ENCODE results near the gene THRA.

THRA gene

GRCh38 chr17:40095351-40095943, 32.7 kb downstream of the THRA start:
- no peak for DNase-seq (ENCODE audit: low read depth in 1 of 2, low spot score in 1 of 2)
- TF ChIP-seq JUND (IDR thresholded peaks at IDR 0.05; ENCODE audit: low read depth), result no peak
- in situ Hi-C loops (cut with HindIII; ENCODE audit: low pct_unique_long_range_greater_than_20kb, low sequenced_read_pairs), result no loop called here

DNA sequence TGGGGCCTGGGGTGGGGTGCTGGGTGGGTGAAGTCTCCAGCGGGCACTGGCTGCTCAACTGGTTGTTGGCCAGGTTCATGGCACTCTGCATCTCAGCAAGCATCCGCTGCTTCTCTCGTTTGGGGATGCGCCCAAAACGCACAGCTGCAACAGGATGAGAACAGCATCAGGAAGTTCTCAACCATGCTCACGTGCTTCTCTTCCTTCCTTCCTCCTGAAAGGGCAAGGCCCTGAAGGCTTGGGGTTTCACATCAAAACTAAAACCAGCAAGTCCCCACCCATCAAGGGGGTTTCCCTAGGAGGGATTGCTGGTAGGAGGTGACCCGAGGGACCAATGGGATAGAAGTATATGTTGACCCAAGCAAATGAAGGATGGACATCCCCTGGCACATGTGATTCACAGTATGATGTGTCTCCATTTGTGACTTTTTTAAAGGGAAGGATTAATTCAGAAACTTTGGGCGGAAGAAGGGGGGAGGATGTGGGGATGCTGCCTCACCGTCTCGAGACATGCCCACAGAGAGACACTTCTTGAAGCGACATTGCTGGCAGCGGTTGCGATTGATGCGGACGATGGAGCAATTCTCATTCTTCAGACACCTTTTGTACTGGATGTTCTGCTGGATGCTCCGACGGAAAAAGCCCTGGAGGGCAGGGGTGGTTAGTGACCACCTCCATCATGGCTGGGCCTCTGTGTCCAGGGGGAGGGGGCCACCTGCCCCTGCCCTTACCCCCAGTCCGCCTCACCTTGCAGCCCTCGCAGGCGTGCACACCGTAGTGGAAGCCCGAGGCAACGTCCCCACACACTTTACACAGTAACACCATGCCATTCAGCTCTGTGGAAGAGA, 33.4 kb downstream of the THRA start:
- no peak for DNase-seq (ENCODE audit: low read depth in 1 of 2, low spot score in 1 of 2)
- in situ Hi-C loops (cut with HindIII; ENCODE audit: low pct_unique_long_range_greater_than_20kb, low sequenced_read_pairs), result no loop called here

DNA sequence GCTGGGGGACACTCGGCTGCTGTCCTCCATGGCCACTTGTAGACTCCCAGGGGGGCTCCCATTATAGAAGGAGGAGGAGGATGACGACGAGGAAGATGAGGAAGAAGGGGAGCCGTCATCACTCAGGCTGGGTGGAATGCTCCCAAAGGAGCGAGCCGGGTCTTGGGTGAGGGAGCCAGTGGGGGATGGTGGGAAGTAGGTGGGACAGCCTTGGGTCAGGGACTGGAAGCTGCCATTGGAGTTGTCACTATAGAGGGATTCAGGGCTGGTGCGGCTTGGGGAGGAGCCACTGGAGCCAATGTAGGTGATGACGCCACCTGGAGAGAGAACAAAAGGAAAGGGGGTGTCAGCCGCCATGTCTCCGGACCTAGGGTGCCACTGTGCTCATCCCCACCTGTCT, 34.3 kb downstream of the THRA start:
- TF ChIP-seq JUND (IDR thresholded peaks at IDR 0.05; ENCODE audit: low read depth), result no peak
- DNase-seq (ENCODE audit: low read depth in 1 of 2, low spot score in 1 of 2), result no peak
- in situ Hi-C loops (cut with HindIII; ENCODE audit: low pct_unique_long_range_greater_than_20kb, low sequenced_read_pairs), result no loop called here

More for the DNA sequence above, 33.4 kb downstream of the THRA start:
- no peak for TF ChIP-seq JUND (IDR thresholded peaks at IDR 0.05; ENCODE audit: low read depth)

DNA sequence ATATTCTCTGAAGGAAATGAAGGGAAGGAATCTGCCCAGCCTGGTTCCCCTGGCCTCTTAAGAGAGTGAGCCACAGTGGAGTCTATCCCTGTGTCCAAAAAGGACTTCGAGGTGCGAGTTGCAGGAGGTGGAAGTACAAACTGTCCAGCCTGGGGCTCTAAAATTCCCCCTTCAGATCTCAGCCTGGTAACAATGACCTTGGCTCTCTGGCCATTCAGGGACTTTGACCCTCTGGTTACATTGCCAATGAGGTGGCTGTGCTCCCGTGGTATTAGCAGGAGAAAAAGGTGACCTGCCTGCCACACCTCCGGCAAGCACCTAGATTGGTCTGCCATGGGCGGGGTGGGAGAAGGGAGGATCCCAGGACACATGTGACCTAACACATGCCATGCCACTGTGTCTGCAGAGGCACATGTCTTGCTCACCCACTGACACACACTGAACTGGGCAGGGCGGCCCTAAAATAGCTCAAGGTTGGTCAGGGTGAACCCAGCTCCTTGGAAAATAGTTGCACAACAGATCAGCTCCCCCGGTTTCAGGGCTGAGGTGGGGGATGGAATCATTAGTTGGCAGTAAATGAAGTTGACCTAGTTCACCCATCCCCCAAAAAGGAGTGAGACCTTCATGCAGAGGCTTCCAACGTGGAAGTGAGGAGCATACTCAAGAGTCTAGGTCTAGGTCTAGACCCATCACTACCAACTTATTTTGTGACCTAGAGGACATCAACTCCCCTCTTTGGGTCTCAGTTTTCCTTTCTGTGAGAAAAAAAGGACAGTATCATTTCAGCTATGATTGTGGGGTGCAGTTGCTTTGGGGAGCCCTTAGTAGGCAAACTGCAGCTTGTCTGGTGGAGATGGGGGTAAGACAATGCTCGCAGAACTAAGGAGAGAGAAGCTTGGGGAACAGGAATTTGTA, 35.4 kb downstream of the THRA start:
- in situ Hi-C loops (cut with HindIII; ENCODE audit: low pct_unique_long_range_greater_than_20kb, low sequenced_read_pairs), result no loop called here
- no peak for TF ChIP-seq JUND (IDR thresholded peaks at IDR 0.05; ENCODE audit: low read depth)
- no peak for DNase-seq (ENCODE audit: low read depth in 1 of 2, low spot score in 1 of 2)

DNA sequence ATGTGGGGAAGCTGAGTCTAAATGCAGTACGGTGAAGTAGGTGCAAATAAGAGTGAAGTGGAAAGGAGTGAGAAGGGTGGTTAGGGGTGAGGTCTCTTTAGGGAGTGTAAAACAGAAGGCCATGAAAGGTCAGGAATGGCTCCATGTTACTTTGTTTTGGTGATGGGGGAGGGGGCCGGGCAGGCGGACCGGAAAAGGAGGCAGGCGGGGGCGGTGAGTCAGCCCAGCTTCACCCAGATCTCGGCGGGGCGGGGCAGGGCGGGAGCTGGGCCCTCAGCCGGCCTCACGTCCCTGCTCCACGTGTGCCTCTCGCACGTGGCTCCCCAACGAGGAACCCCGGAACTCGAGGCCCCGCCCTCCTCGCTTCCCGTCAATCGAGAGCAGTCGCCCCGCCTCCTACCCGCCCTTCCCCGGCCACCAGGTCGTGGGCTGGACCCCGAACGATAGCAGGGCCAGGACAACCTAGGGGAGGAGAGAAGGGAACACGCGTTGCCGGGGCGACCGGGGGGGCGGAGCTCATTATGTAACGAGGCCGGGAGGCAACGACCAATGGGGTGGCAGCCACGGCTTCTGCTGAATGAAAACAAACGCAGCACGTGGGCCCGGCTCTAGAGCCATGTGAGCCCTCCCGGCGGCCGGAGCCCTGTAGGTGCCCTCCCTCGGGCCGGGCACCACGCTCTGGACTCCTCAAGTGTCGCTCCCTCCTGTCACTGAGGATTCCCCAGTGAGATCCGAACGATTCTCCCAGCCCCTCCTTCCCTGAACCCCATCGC, 36.3 kb downstream of the THRA start:
- in situ Hi-C loops (cut with HindIII; ENCODE audit: low pct_unique_long_range_greater_than_20kb, low sequenced_read_pairs), result no loop called here

DNA sequence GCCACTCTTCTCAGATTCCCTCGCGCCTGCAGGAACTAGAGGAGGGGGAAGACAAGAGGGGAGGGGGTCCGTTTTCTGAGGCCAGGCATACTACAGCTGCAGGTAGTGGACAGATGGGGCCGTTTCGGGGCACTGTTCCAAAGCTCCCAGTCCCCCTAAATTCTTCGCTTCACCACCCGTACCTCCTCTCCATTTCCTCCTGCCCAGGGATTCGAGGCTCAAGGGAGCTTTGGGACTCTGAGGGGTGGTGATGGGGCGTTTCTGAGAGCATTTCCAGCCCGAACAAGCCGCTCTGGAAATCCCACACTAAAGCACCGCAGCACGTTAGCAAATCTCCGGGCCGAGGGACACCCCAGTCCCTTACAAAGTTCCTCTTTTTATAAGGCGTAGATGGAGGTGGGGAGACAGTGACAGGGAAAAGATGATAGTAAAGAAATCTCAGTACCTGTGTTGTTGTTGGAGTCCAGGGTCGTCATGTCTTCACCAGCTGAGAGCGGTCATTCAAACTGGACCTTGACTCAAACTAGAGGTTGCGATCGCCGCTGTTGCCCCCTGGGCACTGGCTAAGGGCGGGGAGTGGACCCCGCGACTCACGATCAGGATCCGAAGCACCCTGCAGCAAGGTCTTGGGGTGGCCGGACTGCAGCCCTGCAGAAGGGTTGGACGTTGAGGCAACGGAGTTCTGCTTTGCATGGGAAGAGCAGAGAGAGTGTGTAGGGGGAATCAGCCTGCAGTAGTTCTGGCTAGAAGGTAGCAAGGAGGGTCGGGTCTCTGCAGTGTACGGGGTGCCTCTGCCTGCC, 37.1 kb downstream of the THRA start:
- TF ChIP-seq JUND (IDR thresholded peaks at IDR 0.05; ENCODE audit: low read depth), result no peak
- in situ Hi-C loops (cut with HindIII; ENCODE audit: low pct_unique_long_range_greater_than_20kb, low sequenced_read_pairs), result no loop called here
- no peak for DNase-seq (ENCODE audit: low read depth in 1 of 2, low spot score in 1 of 2)

More for the DNA sequence above, 36.3 kb downstream of the THRA start:
- no peak for TF ChIP-seq JUND (IDR thresholded peaks at IDR 0.05; ENCODE audit: low read depth)
- DNase-seq (ENCODE audit: low read depth in 1 of 2, low spot score in 1 of 2), result peak; percentile 98 to 100

DNA sequence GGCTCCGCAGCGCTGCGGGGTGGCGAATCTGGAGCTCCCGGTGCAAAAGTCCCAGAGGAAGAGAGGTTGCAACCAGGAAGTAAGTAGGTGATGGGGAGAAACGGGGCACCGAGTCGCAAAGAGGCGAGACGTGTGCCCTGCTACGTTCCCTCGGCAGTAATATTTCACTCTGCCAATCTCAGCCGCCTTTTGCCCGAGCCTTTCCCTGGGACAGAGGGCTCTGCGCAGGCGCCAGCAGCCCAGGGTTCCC, 37.6 kb downstream of the THRA start, which contains the start of gene NR1D1:
Gene NR1D1 (minus strand): TSS at position 171 of the 250 bp plus-strand sequence. CDS start 495 bp downstream, outside the sequence.
- TF ChIP-seq JUND (IDR thresholded peaks at IDR 0.05; ENCODE audit: low read depth), result no peak
- in situ Hi-C loops (cut with HindIII; ENCODE audit: low pct_unique_long_range_greater_than_20kb, low sequenced_read_pairs), result no loop called here
- no peak for DNase-seq (ENCODE audit: low read depth in 1 of 2, low spot score in 1 of 2)

DNA sequence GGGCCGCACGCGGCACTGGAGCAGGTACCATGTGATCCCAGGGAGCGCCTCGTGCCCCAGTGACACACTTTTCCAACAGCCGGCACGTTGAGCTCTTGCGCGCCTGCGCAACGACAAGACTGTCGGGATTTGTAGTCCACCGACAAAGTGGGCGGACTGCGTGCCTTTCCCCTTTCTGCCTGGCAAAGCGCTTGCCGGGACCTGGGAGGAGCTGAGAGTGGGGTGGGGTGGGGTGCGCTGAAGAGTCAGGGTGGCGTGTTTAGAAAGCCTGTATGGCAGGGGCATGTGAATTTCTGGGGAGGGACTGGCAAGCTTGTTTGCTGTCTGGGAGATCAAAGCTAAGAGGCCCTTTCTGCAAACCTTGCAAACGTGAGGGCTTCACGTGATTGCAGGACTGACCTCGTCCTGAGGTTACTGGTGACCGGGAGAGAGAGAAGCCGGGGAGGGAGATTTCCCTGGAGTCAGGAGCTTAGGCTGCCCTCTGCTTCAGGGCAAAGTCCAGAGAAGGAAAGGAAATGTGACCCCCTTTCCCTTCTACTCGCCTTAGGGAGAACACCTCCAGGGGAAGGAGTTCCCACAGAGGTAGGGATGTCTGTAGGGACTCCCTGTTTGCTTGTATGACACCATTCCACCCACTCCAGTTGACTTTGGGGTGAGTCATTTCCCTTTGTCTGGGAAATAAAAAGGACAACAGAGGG, 38.1 kb downstream of the THRA start:
- in situ Hi-C loops (cut with HindIII; ENCODE audit: low pct_unique_long_range_greater_than_20kb, low sequenced_read_pairs), result no loop called here
- peak; percentile 95 to 100 for DNase-seq (ENCODE audit: low read depth in 1 of 2, low spot score in 1 of 2)
- TF ChIP-seq JUND (IDR thresholded peaks at IDR 0.05; ENCODE audit: low read depth), result no peak

- no peak for DNase-seq (ENCODE audit: low read depth in 1 of 2, low spot score in 1 of 2)
- TF ChIP-seq JUND (IDR thresholded peaks at IDR 0.05; ENCODE audit: low read depth), result no peak
- in situ Hi-C loops (cut with HindIII; ENCODE audit: low pct_unique_long_range_greater_than_20kb, low sequenced_read_pairs), result no loop called here
Observed at GRCh38 chr17:40101367-40102210, 38.8 kb downstream of the THRA start.

- no peak for DNase-seq (ENCODE audit: low read depth in 1 of 2, low spot score in 1 of 2)
- no peak for TF ChIP-seq JUND (IDR thresholded peaks at IDR 0.05; ENCODE audit: low read depth)
- in situ Hi-C loops (cut with HindIII; ENCODE audit: low pct_unique_long_range_greater_than_20kb, low sequenced_read_pairs), result no loop called here
Observed at GRCh38 chr17:40103071-40103661, 40.4 kb downstream of the THRA start.
